ENCODE measurements around the gene MTERF1.
"Not testable (repeated sequence)": the region's sequence is repeated elsewhere in the genome, so short reads cannot be mapped to it uniquely, and the experiment has no call there.

MTERF1 gene

DNA sequence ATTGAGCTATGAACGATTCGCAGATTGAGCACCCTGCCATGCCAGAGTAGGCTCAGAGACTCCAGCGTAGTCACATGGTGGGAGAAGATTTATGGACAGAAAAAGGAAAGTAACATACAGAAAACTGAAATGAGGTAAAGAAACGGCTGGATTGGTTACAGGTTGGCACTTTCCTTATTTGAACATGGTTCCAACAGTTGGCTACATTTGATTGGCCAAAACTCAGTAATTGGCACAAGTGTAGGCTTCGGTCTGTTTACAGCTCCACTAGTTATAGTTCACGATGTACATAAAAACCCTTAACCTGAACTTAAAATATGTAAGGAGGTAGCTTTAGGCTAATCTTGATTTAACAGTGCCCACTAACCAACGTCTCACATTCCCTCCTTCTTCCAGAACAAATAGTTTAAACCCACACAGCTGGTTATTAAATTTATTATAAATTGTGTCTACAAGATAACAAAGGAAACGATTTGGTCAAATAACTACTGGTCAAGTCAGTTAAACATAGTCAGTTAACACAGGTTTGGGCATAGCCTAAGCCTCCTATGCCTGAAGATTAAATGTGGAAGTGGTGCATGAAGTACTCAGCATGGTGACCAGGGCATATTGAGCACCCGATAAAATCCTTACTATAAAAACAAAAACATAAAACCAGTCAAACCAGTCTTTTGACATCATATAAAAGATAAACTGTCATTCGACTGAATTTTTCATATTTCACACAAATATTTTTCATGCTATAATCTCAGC, 17.9 kb upstream of the MTERF1 start:
- no peak overlapping the region for H3K4me3 ChIP-seq (replicated peaks; ENCODE audit: low read depth, low read length)
- TF ChIP-seq, protein P1, sequence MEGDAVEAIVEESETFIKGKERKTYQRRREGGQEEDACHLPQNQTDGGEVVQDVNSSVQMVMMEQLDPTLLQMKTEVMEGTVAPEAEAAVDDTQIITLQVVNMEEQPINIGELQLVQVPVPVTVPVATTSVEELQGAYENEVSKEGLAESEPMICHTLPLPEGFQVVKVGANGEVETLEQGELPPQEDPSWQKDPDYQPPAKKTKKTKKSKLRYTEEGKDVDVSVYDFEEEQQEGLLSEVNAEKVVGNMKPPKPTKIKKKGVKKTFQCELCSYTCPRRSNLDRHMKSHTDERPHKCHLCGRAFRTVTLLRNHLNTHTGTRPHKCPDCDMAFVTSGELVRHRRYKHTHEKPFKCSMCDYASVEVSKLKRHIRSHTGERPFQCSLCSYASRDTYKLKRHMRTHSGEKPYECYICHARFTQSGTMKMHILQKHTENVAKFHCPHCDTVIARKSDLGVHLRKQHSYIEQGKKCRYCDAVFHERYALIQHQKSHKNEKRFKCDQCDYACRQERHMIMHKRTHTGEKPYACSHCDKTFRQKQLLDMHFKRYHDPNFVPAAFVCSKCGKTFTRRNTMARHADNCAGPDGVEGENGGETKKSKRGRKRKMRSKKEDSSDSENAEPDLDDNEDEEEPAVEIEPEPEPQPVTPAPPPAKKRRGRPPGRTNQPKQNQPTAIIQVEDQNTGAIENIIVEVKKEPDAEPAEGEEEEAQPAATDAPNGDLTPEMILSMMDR (IDR thresholded peaks at IDR 0.05; ENCODE audit: low read length, missing control alignments): no peak
- no peak for DNase-seq (ENCODE audit: low read depth)

DNA sequence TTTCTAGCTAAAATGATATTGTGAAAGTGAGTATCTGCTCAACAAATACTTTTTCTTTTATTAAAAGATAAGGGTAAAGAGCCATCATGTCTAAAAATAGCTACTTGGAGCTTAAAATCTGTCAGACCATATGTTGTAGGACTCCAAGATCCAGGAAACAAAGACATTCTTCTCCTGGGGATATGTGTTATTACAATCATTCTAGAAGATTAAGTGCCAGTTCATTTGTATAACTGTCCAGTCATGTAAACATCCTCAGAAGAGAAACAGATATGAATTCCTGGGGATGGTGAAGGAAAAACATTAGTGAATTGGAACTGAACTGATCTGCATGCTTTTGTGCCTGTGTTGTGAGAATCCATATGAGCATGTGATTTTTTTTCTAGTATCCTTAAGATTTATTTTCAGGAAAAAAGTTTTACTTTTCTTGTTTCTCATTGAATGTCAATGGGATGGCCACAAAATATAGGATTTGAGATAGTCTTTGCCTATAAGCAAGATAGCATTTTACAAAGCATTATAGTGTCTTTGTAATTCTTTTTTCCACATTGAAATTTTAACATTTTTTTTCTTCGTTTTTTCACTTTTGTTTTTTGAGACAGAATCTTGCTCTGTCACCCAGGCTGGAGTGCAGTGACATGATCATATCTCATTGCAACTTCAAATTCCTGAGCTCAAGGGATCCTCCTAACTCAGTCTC, 14.4 kb upstream of the MTERF1 start:
- H3K4me3 ChIP-seq (replicated peaks; ENCODE audit: low read depth, low read length): no peak overlapping the region
- TF ChIP-seq, protein P1 (IDR thresholded peaks at IDR 0.05; ENCODE audit: low read length, missing control alignments): no peak
- peak; percentile 43 for DNase-seq (ENCODE audit: low read depth)

DNA sequence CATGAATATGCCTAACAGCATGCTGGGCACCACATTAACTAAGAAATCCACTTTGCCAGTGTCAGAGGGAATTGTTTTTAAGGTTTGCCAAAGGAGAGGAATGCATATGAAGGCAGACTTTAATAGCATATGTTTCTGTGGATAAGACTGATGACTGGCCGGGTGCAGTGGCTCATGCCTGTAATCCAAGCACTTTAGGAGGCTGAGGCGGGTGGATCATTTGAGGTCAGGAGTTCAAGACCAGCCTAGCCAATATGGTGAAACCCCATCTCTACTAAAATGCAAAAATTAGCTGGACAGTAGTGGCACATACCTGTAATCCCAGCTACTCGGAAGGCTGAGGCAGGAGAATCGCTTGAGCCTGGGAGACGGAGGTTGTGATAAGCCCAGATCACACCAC, 13.2 kb upstream of the MTERF1 start:
- not testable (repeated sequence) for H3K4me3 ChIP-seq (replicated peaks; ENCODE audit: low read depth, low read length); DNase-seq (ENCODE audit: low read depth)

DNA sequence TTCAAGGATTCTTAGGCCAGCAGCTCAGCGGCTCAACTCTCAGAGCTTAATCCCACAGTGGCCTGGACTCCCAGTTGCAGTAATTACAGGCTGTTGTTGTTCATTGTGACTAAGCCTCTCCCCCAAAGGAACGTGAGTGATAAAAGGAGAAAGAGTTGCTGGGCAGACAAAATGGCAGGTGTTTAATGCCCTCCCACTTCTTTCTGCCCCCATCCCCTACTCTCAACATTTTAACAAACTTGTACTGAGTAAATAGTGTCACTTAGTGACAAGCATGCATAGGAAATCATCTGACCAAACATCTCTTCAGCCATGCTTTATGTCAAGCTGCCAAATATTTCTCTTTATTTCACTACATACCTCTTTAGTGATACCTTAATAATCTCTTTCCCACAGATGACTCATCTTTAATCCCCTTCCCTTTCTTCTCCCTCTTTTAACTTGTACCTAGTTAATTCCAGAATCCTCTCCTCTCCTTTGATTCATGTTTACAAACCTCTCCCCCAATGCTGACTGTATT, 12.4 kb upstream of the MTERF1 start:
- DNase-seq (ENCODE audit: low read depth): peak; percentile 35
- TF ChIP-seq, protein P1 (IDR thresholded peaks at IDR 0.05; ENCODE audit: low read length, missing control alignments): no peak
- H3K4me3 ChIP-seq (replicated peaks; ENCODE audit: low read depth, low read length): no peak overlapping the region

DNA sequence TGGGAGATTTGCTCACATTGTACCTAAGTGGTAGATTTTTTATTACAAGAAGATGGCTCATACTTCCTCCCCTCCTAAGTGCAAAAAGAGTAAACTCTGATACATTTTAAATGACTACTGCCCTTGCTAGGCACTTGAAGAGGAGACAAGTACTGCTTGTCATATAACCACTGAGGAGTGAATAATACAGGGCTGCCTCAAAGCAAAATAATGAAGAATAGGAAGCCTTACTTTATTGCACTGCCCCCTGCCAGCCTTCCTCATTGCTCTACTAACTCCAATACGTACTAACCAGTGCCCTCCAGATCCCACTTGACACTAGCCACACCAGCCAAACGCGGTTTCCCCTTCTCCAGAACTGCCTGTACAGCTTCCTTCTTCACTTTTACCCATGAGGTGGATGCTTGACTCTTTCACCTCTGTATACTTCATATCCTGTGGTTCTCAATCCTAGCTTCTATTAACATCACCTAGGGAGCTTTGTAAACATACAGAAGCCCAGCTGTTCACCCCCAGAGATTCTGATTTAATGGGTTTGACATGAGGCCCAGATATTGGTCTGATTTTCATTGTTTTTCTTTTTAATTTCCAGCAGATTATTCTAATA, 11.7 kb upstream of the MTERF1 start:
- TF ChIP-seq, protein P1 (IDR thresholded peaks at IDR 0.05; ENCODE audit: low read length, missing control alignments): no peak

DNA sequence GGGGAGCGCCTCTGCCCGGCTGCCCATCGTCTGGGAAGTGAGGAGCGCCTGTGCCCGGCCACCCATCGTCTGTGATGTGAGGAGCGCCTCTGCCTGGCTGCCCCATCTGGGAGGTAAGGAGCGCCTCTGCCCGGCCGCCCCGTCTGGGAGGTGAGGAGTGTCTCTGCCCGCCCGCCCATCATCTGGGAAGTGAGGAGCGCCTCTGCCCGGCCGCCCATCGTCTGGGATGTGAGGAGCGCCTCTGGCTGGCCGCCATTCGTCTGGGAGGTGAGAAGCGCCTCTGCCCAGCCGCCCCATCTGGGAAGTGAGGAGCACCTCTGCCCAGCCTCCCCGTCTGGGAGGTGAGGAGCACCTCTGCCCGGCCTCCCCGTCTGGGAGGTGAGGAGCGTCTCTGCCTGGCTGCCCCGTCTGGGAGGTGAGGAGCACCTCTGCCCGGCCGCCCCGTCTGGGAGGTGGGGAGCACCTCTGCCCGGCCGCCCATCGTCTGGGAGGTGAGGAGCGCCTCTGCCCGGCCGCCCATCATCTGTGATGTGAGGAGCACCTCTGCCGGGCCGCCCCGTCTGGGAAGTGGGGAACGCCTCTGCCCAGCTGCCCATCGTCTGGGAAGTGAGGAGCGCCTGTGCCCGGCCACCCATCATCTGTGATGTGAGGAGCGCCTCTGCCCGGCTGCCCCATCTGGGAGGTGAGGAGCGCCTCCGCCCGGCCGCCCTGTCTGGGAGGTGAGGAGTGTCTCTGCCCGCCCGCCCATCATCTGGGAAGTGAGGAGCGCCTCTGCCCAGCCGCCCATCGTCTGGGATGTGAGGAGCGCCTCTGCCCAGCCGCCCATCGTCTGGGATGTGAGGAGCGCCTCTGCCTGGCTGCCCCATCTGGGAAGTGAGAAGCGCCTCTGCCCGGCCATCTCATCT, 8.0 kb upstream of the MTERF1 start:
- not testable (repeated sequence) for DNase-seq (ENCODE audit: low read depth)

More for the DNA sequence above, 11.7 kb upstream of the MTERF1 start:
- DNase-seq (ENCODE audit: low read depth): no peak
- H3K4me3 ChIP-seq (replicated peaks; ENCODE audit: low read depth, low read length): no peak overlapping the region

DNA sequence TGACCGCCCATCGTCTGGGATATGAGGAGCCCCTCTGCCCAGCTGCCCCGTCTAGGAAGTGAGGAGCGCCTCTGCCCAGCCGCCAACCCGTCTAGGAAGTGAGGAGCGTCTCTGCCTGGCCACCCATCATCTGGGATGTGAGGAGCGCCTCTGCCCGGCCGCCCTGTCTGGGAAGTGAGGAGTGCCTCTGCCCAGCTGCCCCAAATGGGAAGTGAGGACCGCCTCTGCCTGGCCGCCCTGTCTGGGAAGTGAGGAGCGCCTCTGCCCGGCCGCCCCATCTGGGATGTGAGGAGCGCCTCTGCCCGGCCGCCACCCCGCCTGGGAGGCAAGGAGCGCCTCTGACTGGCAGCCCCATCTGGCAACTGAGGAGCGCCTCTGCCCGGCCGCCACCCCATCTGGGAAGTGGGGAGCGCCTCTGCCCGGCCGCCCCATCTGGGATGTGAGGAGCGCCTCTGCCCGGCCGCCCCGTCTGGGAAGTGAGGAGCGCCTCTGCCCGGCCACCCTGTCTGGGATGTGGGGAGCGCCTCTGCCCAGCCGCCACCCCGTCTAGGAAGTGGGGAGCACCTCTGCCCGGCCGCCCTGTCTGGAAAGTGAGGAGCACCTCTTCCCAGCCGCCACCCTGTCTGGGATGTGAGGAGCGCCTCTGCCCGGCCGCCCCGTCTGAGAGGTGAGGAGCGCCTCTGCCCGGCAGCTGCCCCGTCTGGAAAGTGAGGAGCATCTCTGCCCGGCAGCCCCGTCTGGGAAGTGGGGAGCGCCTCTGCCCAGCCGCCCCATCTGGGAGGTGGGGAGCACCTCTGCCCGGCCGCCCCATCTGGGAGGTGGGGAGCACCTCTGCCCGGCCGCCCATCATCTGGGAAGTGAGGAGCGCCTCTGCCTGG, 7.1 kb upstream of the MTERF1 start:
- not testable (repeated sequence) for H3K4me3 ChIP-seq (replicated peaks; ENCODE audit: low read depth, low read length); DNase-seq (ENCODE audit: low read depth)

More for the DNA sequence above, 8.0 kb upstream of the MTERF1 start:
- not testable (repeated sequence) for H3K4me3 ChIP-seq (replicated peaks; ENCODE audit: low read depth, low read length)

All from fibroblast of pulmonary artery (primary cell).